Esophagus muscularis mucosa (tissue), 4 donors: ENCODE data around the gene DNAJA2. TPM values are rescaled to one million over a fixed set of nuclear protein-coding genes. Genes with fewer than 3 reads are reported as not detected.
A peak's percentile ranks its signal among the peaks of the same experiment; 100 is the strongest.

Source experiments
- DNase-seq: peaks from one replicate; pipeline ENCODE4 v3.0.0-alpha.2; 2017; ENCODE audit errors: extremely low spot score
- H3K27ac ChIP-seq, 4 donors: fragments of 200-600 bp; sonication (generic); replicated peaks in 1 of 4; 1 replicate in 3 of 4; 2 replicates in 1 of 4; pipeline ENCODE4 v1.5.1; 2016 to 2019; ENCODE audit warnings: mild to moderate bottlenecking in 1 of 4
- H3K27me3 ChIP-seq, 4 donors: fragments of 200-600 bp; sonication (generic); one replicate each; pipeline versions ENCODE4 v1.5.1 to v1.6.0; 2016 to 2019
- H3K36me3 ChIP-seq, 4 donors: fragments of 200-600 bp; sonication (generic); one replicate each; pipeline ENCODE4 v1.5.1; 2016 to 2019
- H3K4me1 ChIP-seq, 4 donors: fragments of 200-600 bp; sonication (generic); one replicate each; pipeline ENCODE4 v1.5.1; 2016 to 2019
- H3K4me3 ChIP-seq, 4 donors: fragments of 200-600 bp; sonication (generic); 1 replicate in 2 of 4; 2 replicates in 2 of 4; pipeline ENCODE4 v1.5.1; 2016 to 2019; ENCODE audit warnings: mild to moderate bottlenecking in 4 of 4, moderate library complexity in 1 of 4
- H3K9me3 ChIP-seq, 4 donors: fragments of 200-600 bp; sonication (generic); 1 replicate in 3 of 4; 2 replicates in 1 of 4; pipeline ENCODE4 v1.5.1; 2016 to 2019
- EP300 ChIP-seq: sonication (generic); formaldehyde crosslinking; IDR thresholded peaks from one replicate; pipeline ENCODE4 v1.6.1; 2017; ENCODE audit warnings: antibody characterized with exemption
- POLR2A ChIP-seq: fragments of 450-650 bp; IDR thresholded peaks from one replicate; pipeline ENCODE4 v1.6.1; 2017; ENCODE audit warnings: antibody characterized with exemption, moderate library complexity, mild to moderate bottlenecking, low read depth
- POLR2AphosphoS5 ChIP-seq, 2 donors: sonication (generic); formaldehyde crosslinking; IDR thresholded peaks; one replicate each; pipeline ENCODE4 v1.6.1; 2017; ENCODE audit warnings: antibody characterized with exemption in 2 of 2
- WGBS: methylation state at CpG from one replicate; pipeline ENCODE4 v1.1.5; 2018; 5-methylcytosine and 5-hydroxymethylcytosine counted together
- intact Hi-C: fragments of 100-400 bp; cut with DNase I; formaldehyde crosslinking; loops from one replicate; pipeline ENCODE4 v1.15.1; 2023
- total RNA-seq, 4 donors: library from RNA; depleted of rRNA; stranded (reverse); fragments of >200 nt; gene quantifications; one replicate each; pipeline versions ENCODE4 v1.1.0 to v1.2.1, GENCODE V29; 2016
- TF ChIP-seq, protein P1 (sequence below), 3 experiments: fragments of 200-600 bp in 2 of 3; fragments of 450-650 bp in 1 of 3; sonication (generic) in 2 of 3; IDR thresholded peaks; one replicate each; pipeline ENCODE4 v1.5.1; 2017 to 2019; ENCODE audit warnings: antibody characterized with exemption in 3 of 3, mild to moderate bottlenecking in 2 of 3, moderate library complexity in 1 of 3

The DNAJA2 gene
- total RNA-seq, 4 donors from 2014 or later: 48.4 to 68.2 (median 56.0) TPM

DNA sequence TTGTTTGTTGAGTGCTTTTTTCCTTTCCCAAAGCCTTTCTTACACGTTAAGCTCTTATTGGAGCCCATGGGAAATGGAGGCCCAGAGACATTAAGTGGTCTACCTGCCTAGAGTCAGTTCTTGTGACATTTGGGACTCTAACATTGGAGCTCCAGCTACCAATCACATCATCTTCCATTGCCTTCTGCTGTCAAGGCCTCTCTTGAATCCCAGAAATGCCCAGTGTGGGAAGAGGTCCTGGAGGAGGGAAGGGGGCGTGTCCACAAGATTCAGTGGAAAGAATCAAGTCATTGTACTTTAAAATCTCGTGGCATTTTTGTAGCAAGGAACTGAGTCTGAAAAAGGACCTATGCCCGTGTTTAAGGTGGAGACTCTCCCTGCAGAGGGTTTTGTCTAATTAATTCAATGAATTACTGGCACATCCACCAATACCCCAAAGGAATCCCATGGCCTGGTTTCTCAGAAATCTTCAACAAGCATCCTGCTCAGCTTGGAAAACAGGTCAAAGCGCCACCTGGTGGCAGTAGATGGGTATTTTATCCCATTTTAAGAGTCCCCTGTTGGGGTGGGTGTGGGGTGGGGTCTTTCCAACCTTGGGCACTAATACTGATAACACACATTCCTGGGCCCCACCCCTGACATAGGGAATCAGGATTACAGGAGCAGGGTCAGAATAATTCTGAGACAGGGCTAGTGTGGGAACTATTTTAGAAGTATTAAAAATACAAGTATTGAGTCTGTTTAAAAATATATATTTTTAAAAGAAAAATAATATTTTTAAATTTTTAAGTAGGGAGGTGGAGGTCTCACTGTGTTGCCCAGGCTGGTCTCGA lies 64.7 kb downstream of the DNAJA2 start:
- Histone ChIP-seq H3K36me3 (peaks cover 0 to 41% (median 5%) of the 10 kb centered on the region in 4 donors), H3K27me3 (no peaks in the 10 kb centered on the region), H3K4me1 (peaks cover 0 to 10% (median 2%) of the 10 kb centered on the region in 4 donors), H3K9me3 (no peaks in the 10 kb centered on the region), H3K4me3 (no peak overlapping the region), H3K27ac (no peak overlapping the region)
- no peak for TF ChIP-seq POLR2A
- TF ChIP-seq, protein P1, sequence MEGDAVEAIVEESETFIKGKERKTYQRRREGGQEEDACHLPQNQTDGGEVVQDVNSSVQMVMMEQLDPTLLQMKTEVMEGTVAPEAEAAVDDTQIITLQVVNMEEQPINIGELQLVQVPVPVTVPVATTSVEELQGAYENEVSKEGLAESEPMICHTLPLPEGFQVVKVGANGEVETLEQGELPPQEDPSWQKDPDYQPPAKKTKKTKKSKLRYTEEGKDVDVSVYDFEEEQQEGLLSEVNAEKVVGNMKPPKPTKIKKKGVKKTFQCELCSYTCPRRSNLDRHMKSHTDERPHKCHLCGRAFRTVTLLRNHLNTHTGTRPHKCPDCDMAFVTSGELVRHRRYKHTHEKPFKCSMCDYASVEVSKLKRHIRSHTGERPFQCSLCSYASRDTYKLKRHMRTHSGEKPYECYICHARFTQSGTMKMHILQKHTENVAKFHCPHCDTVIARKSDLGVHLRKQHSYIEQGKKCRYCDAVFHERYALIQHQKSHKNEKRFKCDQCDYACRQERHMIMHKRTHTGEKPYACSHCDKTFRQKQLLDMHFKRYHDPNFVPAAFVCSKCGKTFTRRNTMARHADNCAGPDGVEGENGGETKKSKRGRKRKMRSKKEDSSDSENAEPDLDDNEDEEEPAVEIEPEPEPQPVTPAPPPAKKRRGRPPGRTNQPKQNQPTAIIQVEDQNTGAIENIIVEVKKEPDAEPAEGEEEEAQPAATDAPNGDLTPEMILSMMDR (IDR thresholded peaks at IDR 0.05): peak; percentile 62 to 90 (median 88)
- no peak for DNase-seq
- WGBS: 49% methylated on average over 6 of the region's 6 CpGs
- intact Hi-C loops: loop anchor here (1.0 kb wide), 1 partner anchor 53 kb away; no protein-coding TSS in a partner anchor

GRCh38 chr16:46907061-46907774 lies 66.3 kb downstream of the DNAJA2 start:
- H3K36me3 ChIP-seq: peaks cover 0 to 34% (median 0%) of the 10 kb centered on the region in 4 donors
- H3K27me3 ChIP-seq: no peaks in the 10 kb centered on the region
- no peak overlapping the region for H3K4me3 ChIP-seq
- TF ChIP-seq, protein P1 (IDR thresholded peaks at IDR 0.05): no peak
- TF ChIP-seq POLR2A (no peak), EP300 (no peak), POLR2AphosphoS5 (IDR thresholded peaks at IDR 0.05) (no peak)
- H3K27ac ChIP-seq: no peak overlapping the region
- intact Hi-C loops: no loop called here
- peaks cover 0 to 10% (median 2%) of the 10 kb centered on the region in 4 donors for H3K4me1 ChIP-seq
- WGBS: 94% methylated on average over 12 of the region's 12 CpGs
- DNase-seq: no peak
- H3K9me3 ChIP-seq: no peaks in the 10 kb centered on the region

DNA sequence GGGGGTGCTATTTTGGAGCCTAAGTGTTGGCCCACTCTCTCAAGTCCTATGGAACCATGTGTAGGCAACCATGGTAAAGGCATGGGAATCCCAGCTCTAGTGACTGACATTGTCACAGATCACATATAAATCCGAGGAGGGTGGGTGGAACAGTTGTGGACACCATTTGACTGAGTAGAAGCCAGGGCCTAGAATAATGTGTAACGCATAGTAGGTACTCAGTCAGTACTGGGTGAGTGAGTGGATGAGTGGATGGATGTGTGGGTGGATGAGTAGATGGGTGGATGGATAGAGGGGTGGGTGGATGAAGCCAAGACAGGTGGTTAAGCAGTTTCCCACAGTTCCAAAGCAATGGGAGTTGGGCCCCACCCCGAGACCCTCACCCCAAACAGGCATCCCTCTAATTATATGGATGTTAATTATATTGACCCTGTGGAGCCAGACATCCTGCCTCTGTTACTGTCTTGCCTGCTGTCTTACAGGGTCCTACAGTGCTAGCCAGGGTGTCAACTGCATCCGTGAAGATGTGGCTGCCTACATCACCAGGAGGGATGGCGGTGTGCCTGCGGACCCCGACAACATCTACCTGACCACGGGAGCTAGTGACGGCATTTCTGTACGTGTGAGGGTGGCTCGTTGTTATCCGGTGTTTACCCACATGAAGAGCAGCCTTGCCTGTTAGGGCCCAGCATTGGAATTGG lies 67.0 kb downstream of the DNAJA2 start:
- TF ChIP-seq EP300 (no peak), POLR2A (no peak), POLR2AphosphoS5 (IDR thresholded peaks at IDR 0.05) (no peak)
- TF ChIP-seq, protein P1 (IDR thresholded peaks at IDR 0.05): no peak
- DNase-seq: no peak
- Histone ChIP-seq H3K36me3 (peaks cover 0 to 35% (median 0%) of the 10 kb centered on the region in 4 donors), H3K9me3 (no peaks in the 10 kb centered on the region), H3K4me3 (no peak overlapping the region), H3K27me3 (no peaks in the 10 kb centered on the region), H3K27ac (no peak overlapping the region), H3K4me1 (peaks cover 0 to 10% (median 2%) of the 10 kb centered on the region in 4 donors)
- WGBS: 91% methylated on average over 12 of the region's 12 CpGs
- intact Hi-C loops: no loop called here

Other genes with a start within 250 kb of the DNAJA2 start
- gene MYLK3, start 225.3 kb downstream of the DNAJA2 start, total RNA-seq: 1 to 10 TPM in 1 of 4 donors, under 1 TPM in 3; 0.33 to 1.2 (median 0.57) TPM
- gene C16orf87, start 142.5 kb downstream of the DNAJA2 start, total RNA-seq: 10 to 100 TPM in 1 of 4 donors, 1 to 10 TPM in 3; 7.0 to 11.2 (median 8.6) TPM
- 1 to 10 TPM; 2.5 to 5.7 (median 3.6) TPM for gene GPT2, start 89.3 kb downstream of the DNAJA2 start, total RNA-seq
- gene NETO2, start 170.3 kb upstream of the DNAJA2 start, total RNA-seq: 1 to 10 TPM in 3 of 4 donors, under 1 TPM in 1; 0.83 to 2.5 (median 1.4) TPM